Fibroblast of villous mesenchyme (primary cell): ENCODE data around the gene SOX8. TPM values are rescaled to one million over a fixed set of nuclear protein-coding genes. Genes with fewer than 3 reads are reported as not detected.
"Not testable (repeated sequence)": the region's sequence is repeated elsewhere in the genome, so short reads cannot be mapped to it uniquely, and the experiment has no call there.

Experiments
- DNase-seq: peaks from one replicate; pipeline ENCODE4 v3.0.0-alpha.2; 2010; ENCODE audit warnings: low read depth
- H3K4me3 ChIP-seq: 2 replicates; pipeline ENCODE4 v1.5.1; 2011; ENCODE audit warnings: low read depth, mild to moderate bottlenecking, low read length
- total RNA-seq: library from RNA; depleted of rRNA; stranded (reverse); fragments of >200 nt; gene quantifications from 2 replicates; pipeline ENCODE4 v1.2.3, GENCODE V29; 2012
- TF ChIP-seq, protein P1 (sequence below): IDR thresholded peaks from 2 replicates; pipeline ENCODE4 v1.5.1; 2012; ENCODE audit warnings: low read depth, mild to moderate bottlenecking, low read length; ENCODE audit not compliant: insufficient read depth

Gene SOX8
- total RNA-seq, 1 donor = not detected

- TF ChIP-seq, protein P1, sequence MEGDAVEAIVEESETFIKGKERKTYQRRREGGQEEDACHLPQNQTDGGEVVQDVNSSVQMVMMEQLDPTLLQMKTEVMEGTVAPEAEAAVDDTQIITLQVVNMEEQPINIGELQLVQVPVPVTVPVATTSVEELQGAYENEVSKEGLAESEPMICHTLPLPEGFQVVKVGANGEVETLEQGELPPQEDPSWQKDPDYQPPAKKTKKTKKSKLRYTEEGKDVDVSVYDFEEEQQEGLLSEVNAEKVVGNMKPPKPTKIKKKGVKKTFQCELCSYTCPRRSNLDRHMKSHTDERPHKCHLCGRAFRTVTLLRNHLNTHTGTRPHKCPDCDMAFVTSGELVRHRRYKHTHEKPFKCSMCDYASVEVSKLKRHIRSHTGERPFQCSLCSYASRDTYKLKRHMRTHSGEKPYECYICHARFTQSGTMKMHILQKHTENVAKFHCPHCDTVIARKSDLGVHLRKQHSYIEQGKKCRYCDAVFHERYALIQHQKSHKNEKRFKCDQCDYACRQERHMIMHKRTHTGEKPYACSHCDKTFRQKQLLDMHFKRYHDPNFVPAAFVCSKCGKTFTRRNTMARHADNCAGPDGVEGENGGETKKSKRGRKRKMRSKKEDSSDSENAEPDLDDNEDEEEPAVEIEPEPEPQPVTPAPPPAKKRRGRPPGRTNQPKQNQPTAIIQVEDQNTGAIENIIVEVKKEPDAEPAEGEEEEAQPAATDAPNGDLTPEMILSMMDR = no peak
- DNase-seq = no peak
- no peak overlapping the region for H3K4me3 ChIP-seq
These were observed 40.9 kb downstream of the SOX8 start for GRCh38 chr16:1022466-1022865.

- DNase-seq = no peak
- H3K4me3 ChIP-seq = no peak overlapping the region
- TF ChIP-seq, protein P1 = no peak
These were observed 42.6 kb downstream of the SOX8 start for GRCh38 chr16:1024138-1024537.

- peak; percentile 32 for DNase-seq
- not testable (repeated sequence) for H3K4me3 ChIP-seq
These were observed 43.7 kb downstream of the SOX8 start for GRCh38 chr16:1025183-1025809.

- DNase-seq = no peak
- TF ChIP-seq, protein P1 = no peak
- H3K4me3 ChIP-seq = no peak overlapping the region
These were observed 44.6 kb downstream of the SOX8 start for GRCh38 chr16:1026057-1026783.

GRCh38 chr16:1026784-1027500 is 45.4 kb downstream of the SOX8 start:
- no peak overlapping the region for H3K4me3 ChIP-seq
- DNase-seq = no peak
- TF ChIP-seq, protein P1 = no peak

DNA sequence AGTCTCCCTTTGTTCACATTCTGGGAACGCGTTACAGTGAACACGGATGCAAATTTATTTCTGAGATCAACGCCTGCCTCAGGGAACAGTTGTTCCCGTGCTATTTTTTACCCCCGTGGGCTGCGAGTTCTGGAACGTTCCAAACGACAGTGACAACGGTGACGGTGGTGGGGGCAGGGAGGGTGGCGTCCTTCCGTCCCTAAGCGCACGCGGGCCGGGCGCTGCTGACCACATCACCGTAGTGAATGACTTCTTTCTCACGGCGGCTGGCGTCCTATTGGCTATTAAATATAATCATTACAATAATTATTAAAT is 45.9 kb downstream of the SOX8 start:
- H3K4me3 ChIP-seq = no peak overlapping the region
- DNase-seq = no peak
- TF ChIP-seq, protein P1 = no peak

DNA sequence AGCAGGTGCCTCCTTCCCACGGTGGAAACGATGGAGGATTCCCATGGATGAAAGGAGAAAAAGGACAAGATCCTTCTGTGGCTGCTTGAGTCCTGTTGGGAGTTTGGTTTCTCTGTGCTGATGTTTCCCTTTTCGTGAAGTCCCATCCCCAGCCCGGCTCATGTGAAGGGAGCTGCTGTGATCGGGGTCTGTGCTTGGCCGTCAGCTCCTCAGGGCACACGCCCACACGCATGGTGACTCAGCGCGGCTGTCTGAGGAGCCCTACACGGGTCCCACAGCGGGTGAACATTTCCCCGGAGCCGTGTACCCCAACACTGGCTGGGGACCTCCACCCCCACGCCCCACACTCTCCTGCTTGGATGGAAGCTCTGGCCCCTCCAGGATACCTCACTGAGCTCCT is 46.5 kb downstream of the SOX8 start:
- H3K4me3 ChIP-seq = no peak overlapping the region
- DNase-seq = no peak
- TF ChIP-seq, protein P1 = no peak
